ENCODE measurements around the gene CRYBG3. TPM values are rescaled to one million over a fixed set of nuclear protein-coding genes. Genes with fewer than 3 reads are reported as not detected.

The CRYBG3 gene
- polyA plus RNA-seq, 3 donors from 2014 or later, result 0.17 to 0.48 TPM; not detected in 1

DNA sequence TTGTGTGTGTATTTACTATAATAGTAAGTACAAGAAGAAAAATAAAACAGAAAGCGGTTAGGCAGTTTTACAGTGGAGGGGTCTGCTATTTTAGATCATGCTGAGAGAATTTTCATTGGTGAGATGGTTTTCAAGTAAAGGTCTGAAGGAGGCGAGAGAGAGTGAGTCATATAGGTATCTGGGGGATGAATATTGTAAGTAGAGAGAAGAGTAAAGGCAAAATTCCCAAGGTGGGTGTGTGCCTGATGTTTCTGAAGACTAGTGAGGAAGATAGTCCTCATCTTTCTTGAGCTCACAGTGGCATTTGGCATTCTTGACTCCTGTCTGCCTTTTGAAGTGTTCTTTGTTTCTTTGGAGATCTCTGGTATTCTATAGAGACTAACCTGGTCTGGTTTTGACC, 38.6 kb downstream of the CRYBG3 start:
- peaks cover 0 to 7% (median 2%) of the 10 kb centered on the region in 3 donors for H3K27me3 Mint-ChIP-seq (ENCODE audit: low read depth in 3 of 3)
- H3K4me3 Mint-ChIP-seq, result no peak overlapping the region
- peaks cover 0 to 7% (median 0%) of the 10 kb centered on the region in 6 donors for H3K9me3 Mint-ChIP-seq
- DNase-seq, result no peak
- no peaks in the 10 kb centered on the region for H3K36me3 Mint-ChIP-seq
- no peaks in the 10 kb centered on the region for H3K4me1 Mint-ChIP-seq
- no peak overlapping the region for H3K27ac Mint-ChIP-seq

GRCh38 chr3:97862582-97862981, 40.8 kb downstream of the CRYBG3 start:
- Mint-ChIP-seq H3K9me3 (peaks cover 0 to 2% (median 0%) of the 10 kb centered on the region in 6 donors), H3K4me1 (no peaks in the 10 kb centered on the region), H3K4me3 (no peak overlapping the region), H3K27me3 (ENCODE audit: low read depth in 3 of 3) (peaks cover 0 to 2% (median 2%) of the 10 kb centered on the region in 3 donors), H3K36me3 (no peaks in the 10 kb centered on the region), H3K27ac (no peak overlapping the region)
- DNase-seq, result no peak

GRCh38 chr3:97863031-97863430, 41.2 kb downstream of the CRYBG3 start:
- H3K27ac Mint-ChIP-seq, result no peak overlapping the region
- H3K36me3 Mint-ChIP-seq, result no peaks in the 10 kb centered on the region
- H3K4me3 Mint-ChIP-seq, result no peak overlapping the region
- peaks cover 0 to 2% (median 2%) of the 10 kb centered on the region in 3 donors for H3K27me3 Mint-ChIP-seq (ENCODE audit: low read depth in 3 of 3)
- H3K9me3 Mint-ChIP-seq, result no peaks in the 10 kb centered on the region
- no peaks in the 10 kb centered on the region for H3K4me1 Mint-ChIP-seq
- no peak for DNase-seq

GRCh38 chr3:97863775-97864174, 42.0 kb downstream of the CRYBG3 start:
- H3K27me3 Mint-ChIP-seq (ENCODE audit: low read depth in 3 of 3), result peaks cover 0 to 2% (median 2%) of the 10 kb centered on the region in 3 donors
- H3K4me1 Mint-ChIP-seq, result no peaks in the 10 kb centered on the region
- H3K9me3 Mint-ChIP-seq, result no peaks in the 10 kb centered on the region
- H3K36me3 Mint-ChIP-seq, result no peaks in the 10 kb centered on the region
- H3K27ac Mint-ChIP-seq, result no peak overlapping the region
- DNase-seq, result no peak
- no peak overlapping the region for H3K4me3 Mint-ChIP-seq

DNA sequence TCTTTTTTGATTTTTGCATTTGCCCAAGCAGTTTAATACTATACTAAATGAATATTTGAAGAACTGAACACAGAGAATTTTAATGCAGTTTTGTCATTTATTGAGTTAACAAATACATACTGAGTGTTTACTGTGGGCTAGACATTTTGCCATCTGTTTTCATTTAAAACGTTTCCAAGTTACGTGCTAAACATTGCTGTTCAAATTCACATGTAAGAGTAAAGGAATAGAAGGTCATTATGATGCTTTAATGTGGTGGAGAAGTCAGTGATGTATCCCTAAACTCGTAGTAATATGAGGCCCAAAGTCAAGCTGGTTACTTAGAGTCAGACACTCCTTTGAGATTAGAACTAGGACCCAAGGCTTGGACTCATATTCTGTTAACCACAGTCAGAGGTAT, 49.4 kb downstream of the CRYBG3 start:
- H3K9me3 Mint-ChIP-seq, result peaks cover 0 to 1% (median 0%) of the 10 kb centered on the region in 6 donors
- DNase-seq, result no peak
- H3K27me3 Mint-ChIP-seq (ENCODE audit: low read depth in 3 of 3), result peaks cover 0 to 4% (median 0%) of the 10 kb centered on the region in 3 donors
- no peak overlapping the region for H3K4me3 Mint-ChIP-seq
- H3K27ac Mint-ChIP-seq, result no peak overlapping the region
- no peaks in the 10 kb centered on the region for H3K36me3 Mint-ChIP-seq
- H3K4me1 Mint-ChIP-seq, result peaks cover 13% of the 10 kb centered on the region in 2 donors

GRCh38 chr3:97871801-97872524, 50.2 kb downstream of the CRYBG3 start:
- Mint-ChIP-seq H3K4me3 (peak overlapping the region in 3 of 5 donors; percentile 2 to 59 (median 21)), H3K9me3 (peaks cover 0 to 1% (median 0%) of the 10 kb centered on the region in 6 donors), H3K27ac (peak overlapping the region in 5 of 6 donors; percentile 17 to 81 (median 29)), H3K27me3 (ENCODE audit: low read depth in 3 of 3) (peaks cover 0 to 2% (median 1%) of the 10 kb centered on the region in 3 donors), H3K36me3 (no peaks in the 10 kb centered on the region), H3K4me1 (peaks cover 13% of the 10 kb centered on the region in 2 donors)
- DNase-seq, result peak in 1 of 3 donors; percentile 29

DNA sequence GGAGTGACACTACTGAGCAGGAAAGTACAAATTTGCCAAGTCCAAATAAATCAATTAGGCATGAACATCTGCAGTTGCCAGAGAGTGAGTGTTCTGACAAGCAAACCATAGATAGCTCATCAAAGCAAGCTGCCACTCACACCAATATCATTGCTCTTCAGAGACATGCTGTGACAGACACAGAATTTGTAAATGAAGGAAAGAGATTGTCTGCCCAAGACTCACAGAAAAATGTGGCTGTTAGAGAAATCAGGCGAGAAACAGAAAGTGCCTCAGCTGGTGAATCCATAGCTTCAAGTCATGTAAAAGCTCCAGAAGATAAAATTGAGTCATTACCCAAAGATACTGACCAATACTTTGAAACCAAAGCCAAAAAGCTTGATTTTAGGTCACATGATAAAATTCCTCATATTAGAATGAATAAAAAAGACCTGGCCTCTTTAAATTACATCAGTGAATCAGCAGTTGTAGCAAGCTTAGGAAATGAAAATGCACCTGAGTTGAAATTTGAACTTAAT, 50.8 kb downstream of the CRYBG3 start:
- Mint-ChIP-seq H3K4me1 (peaks cover 13% of the 10 kb centered on the region in 2 donors), H3K4me3 (peak overlapping the region in 4 of 5 donors; percentile 2 to 59 (median 24)), H3K27ac (peak overlapping the region in 4 of 6 donors; percentile 24 to 81 (median 52)), H3K9me3 (peaks cover 0 to 1% (median 0%) of the 10 kb centered on the region in 6 donors), H3K27me3 (ENCODE audit: low read depth in 3 of 3) (peaks cover 0 to 1% (median 1%) of the 10 kb centered on the region in 3 donors), H3K36me3 (no peaks in the 10 kb centered on the region)
- no peak for DNase-seq

- DNase-seq, result no peak
- Mint-ChIP-seq H3K4me1 (peaks cover 15 to 26% of the 10 kb centered on the region in 2 donors), H3K9me3 (peaks cover 0 to 1% (median 0%) of the 10 kb centered on the region in 6 donors), H3K27me3 (ENCODE audit: low read depth in 3 of 3) (peaks cover 0 to 4% (median 1%) of the 10 kb centered on the region in 3 donors), H3K36me3 (no peaks in the 10 kb centered on the region), H3K27ac (no peak overlapping the region), H3K4me3 (no peak overlapping the region)
Measured at GRCh38 chr3:97880267-97880666, 58.5 kb downstream of the CRYBG3 start.

GRCh38 chr3:97882975-97883598, 61.3 kb downstream of the CRYBG3 start:
- no peaks in the 10 kb centered on the region for H3K9me3 Mint-ChIP-seq
- no peak overlapping the region for H3K27ac Mint-ChIP-seq
- peaks cover 15 to 26% of the 10 kb centered on the region in 2 donors for H3K4me1 Mint-ChIP-seq
- no peak overlapping the region for H3K4me3 Mint-ChIP-seq
- no peak for DNase-seq
- H3K27me3 Mint-ChIP-seq (ENCODE audit: low read depth in 3 of 3), result peaks cover 0 to 4% (median 0%) of the 10 kb centered on the region in 3 donors
- H3K36me3 Mint-ChIP-seq, result no peaks in the 10 kb centered on the region

GRCh38 chr3:97883736-97884135, 61.9 kb downstream of the CRYBG3 start:
- H3K27ac Mint-ChIP-seq, result no peak overlapping the region
- H3K36me3 Mint-ChIP-seq, result no peaks in the 10 kb centered on the region

GRCh38 chr3:97884586-97885123, 62.8 kb downstream of the CRYBG3 start:
- Mint-ChIP-seq H3K36me3 (no peaks in the 10 kb centered on the region), H3K27ac (no peak overlapping the region), H3K4me3 (no peak overlapping the region), H3K9me3 (no peaks in the 10 kb centered on the region), H3K4me1 (peaks cover 15 to 26% of the 10 kb centered on the region in 2 donors), H3K27me3 (ENCODE audit: low read depth in 3 of 3) (no peaks in the 10 kb centered on the region)
- DNase-seq, result no peak

More at GRCh38 chr3:97883736-97884135, 61.9 kb downstream of the CRYBG3 start:
- H3K9me3 Mint-ChIP-seq, result no peaks in the 10 kb centered on the region
- DNase-seq, result no peak
- H3K27me3 Mint-ChIP-seq (ENCODE audit: low read depth in 3 of 3), result peaks cover 0 to 4% (median 0%) of the 10 kb centered on the region in 3 donors
- peaks cover 15 to 26% of the 10 kb centered on the region in 2 donors for H3K4me1 Mint-ChIP-seq
- no peak overlapping the region for H3K4me3 Mint-ChIP-seq

DNA sequence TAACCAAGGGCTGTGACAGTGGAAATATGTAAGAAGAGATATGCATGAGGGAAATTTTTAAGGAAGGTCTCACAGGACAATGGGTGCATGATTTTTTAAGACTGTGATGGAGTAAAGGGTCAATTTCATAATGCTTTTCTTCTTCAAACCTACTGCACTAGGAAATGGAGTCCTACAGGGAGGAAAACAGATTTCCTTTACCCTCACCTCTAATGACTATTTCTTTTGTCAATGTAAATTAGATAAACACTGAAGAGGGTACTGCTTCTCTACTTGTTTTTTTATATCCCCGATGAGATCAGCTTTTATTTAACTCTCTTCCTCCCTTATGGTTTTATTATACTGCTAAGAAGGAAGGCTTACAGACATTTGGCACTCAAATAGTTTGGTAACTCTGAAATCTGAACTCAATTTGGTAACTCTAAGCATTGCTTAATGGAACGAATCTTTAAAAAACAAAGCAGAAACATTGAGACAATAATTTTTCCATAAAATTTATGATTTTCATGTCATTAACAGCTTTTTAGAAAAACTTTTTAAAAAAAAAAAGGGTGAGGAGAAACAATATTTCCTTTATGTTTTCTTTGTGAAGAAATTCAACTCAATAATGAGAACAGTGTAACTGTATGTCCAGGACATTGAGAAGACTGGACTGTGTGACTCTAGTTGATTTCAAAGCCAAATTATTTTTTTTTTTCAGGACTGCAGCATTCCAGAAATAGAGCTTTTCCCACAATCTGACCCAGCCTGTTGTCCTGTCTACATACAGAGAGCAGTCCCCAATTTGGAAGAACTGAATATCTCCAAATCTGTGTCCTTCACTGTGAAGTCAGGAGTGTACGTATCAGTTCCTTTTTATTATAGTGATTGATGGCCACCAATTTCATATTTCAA, 64.4 kb downstream of the CRYBG3 start:
- H3K27me3 Mint-ChIP-seq (ENCODE audit: low read depth in 3 of 3), result no peaks in the 10 kb centered on the region
- peaks cover 11% of the 10 kb centered on the region in 2 donors for H3K4me1 Mint-ChIP-seq
- H3K27ac Mint-ChIP-seq, result no peak overlapping the region
- H3K4me3 Mint-ChIP-seq, result no peak overlapping the region
- DNase-seq, result no peak
- no peaks in the 10 kb centered on the region for H3K9me3 Mint-ChIP-seq
- no peaks in the 10 kb centered on the region for H3K36me3 Mint-ChIP-seq

DNA sequence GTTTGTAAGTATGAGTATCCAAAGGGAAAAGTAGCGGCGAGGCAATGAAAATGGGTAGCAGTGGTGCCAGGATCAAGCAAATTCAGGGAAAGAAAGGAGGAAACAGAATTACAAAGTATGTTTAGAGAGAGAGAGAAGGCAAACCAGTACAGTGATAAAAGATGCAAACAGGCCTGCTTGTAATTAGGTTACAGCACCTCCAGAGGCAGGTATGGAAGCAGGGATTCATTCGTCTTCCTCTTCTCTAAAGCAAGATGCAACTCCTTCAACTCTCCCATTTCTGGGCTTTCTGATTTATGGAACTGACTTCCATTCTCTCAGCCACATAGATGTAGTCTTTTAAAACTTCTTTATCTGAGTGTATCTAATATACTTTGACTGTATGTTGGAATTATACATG, 68.0 kb downstream of the CRYBG3 start:
- DNase-seq, result no peak

More for the DNA sequence above, 68.0 kb downstream of the CRYBG3 start:
- Mint-ChIP-seq H3K4me1 (no peaks in the 10 kb centered on the region), H3K27ac (no peak overlapping the region), H3K4me3 (no peak overlapping the region), H3K9me3 (no peaks in the 10 kb centered on the region), H3K27me3 (ENCODE audit: low read depth in 3 of 3) (peaks cover 0 to 5% (median 0%) of the 10 kb centered on the region in 3 donors), H3K36me3 (no peaks in the 10 kb centered on the region)
